Keratinocyte (primary cell): ENCODE data around the gene TGFB1I1. TPM values are rescaled to one million over a fixed set of nuclear protein-coding genes. Genes with fewer than 3 reads are reported as not detected.
A peak's percentile ranks its signal among the peaks of the same experiment; 100 is the strongest.

Experiments used
- DNase-seq: peaks from one replicate; pipeline ENCODE4 v3.0.0-alpha.2; 2011; ENCODE audit warnings: low read depth, missing footprints, low spot score
- FAIRE-seq: peaks from 2 replicates; lab custom pipeline; 2011; peaks lifted over from hg19 to GRCh38; lab: Jason Lieb, UNC
- H2AFZ ChIP-seq: 2 replicates; pipeline ENCODE4 v1.6.0; 2012; ENCODE audit warnings: low read length, control low read depth, inconsistent platforms; ENCODE audit not compliant: control insufficient read depth
- H3K27ac ChIP-seq: 2 replicates; pipeline ENCODE4 v1.5.1; 2011; ENCODE audit warnings: low read length; ENCODE audit not compliant: control insufficient read depth, insufficient read depth
- H3K27me3 ChIP-seq: 3 replicates; pipeline ENCODE4 v1.6.0; 2011; ENCODE audit warnings: low read length; ENCODE audit not compliant: control insufficient read depth, insufficient read depth; ENCODE audit errors: extremely low read depth
- H3K36me3 ChIP-seq, 2 experiments: 2 replicates in 1 of 2; 3 replicates in 1 of 2; pipeline ENCODE4 v1.5.1; 2011; ENCODE audit warnings: low read length in 2 of 2, mild to moderate bottlenecking in 1 of 2; ENCODE audit not compliant: control insufficient read depth in 2 of 2, insufficient read depth in 2 of 2; ENCODE audit errors: extremely low read depth in 1 of 2
- H3K4me1 ChIP-seq: 3 replicates; pipeline ENCODE4 v1.5.1; 2011; ENCODE audit warnings: low read length; ENCODE audit not compliant: control insufficient read depth, insufficient read depth; ENCODE audit errors: extremely low read depth
- H3K4me2 ChIP-seq: 3 replicates; pipeline ENCODE4 v1.6.0; 2011; ENCODE audit warnings: low read depth, low read length; ENCODE audit not compliant: control insufficient read depth, insufficient read depth; ENCODE audit errors: extremely low read depth
- H3K4me3 ChIP-seq, 3 experiments: fragments of 200-600 bp in 1 of 3; sonication (generic) in 1 of 3; 2 replicates in 2 of 3; 3 replicates in 1 of 3; pipeline ENCODE4 v1.5.1; 2011 to 2016; ENCODE audit warnings: low read length in 3 of 3, mild to moderate bottlenecking in 3 of 3, control low read depth in 2 of 3, inconsistent platforms in 1 of 3, low read depth in 1 of 3, mixed read lengths in 1 of 3, mixed run types in 1 of 3, moderate library complexity in 1 of 3; ENCODE audit not compliant: control insufficient read depth in 2 of 3, insufficient read depth in 2 of 3; ENCODE audit errors: extremely low read depth in 1 of 3
- H3K79me2 ChIP-seq: 2 replicates; pipeline ENCODE4 v1.6.0; 2012; ENCODE audit warnings: low read length; ENCODE audit not compliant: control insufficient read depth, insufficient read depth
- H3K9ac ChIP-seq: 3 replicates; pipeline ENCODE4 v1.6.0; 2011; ENCODE audit warnings: low read length; ENCODE audit not compliant: control insufficient read depth, insufficient read depth; ENCODE audit errors: extremely low read depth
- H3K9me1 ChIP-seq: 3 replicates; pipeline ENCODE4 v1.6.0; 2011; ENCODE audit warnings: low read length; ENCODE audit not compliant: control insufficient read depth, insufficient read depth; ENCODE audit errors: extremely low read depth
- H3K9me3 ChIP-seq: 2 replicates; pipeline ENCODE4 v1.5.1; 2012; ENCODE audit warnings: low read depth, low read length; ENCODE audit not compliant: control insufficient read depth
- H4K20me1 ChIP-seq: 3 replicates; pipeline ENCODE4 v1.6.0; 2011; ENCODE audit warnings: low read length; ENCODE audit not compliant: control insufficient read depth, insufficient read depth; ENCODE audit errors: extremely low read depth
- CTCF ChIP-seq, 3 experiments: IDR thresholded peaks in 1 of 3; conservative IDR thresholded peaks in 1 of 3; optimal IDR thresholded peaks in 1 of 3; 2 replicates in 2 of 3; 3 replicates in 1 of 3; pipeline versions ENCODE3 to v1.5.1; 2011; ENCODE audit warnings: low read length in 3 of 3, mild to moderate bottlenecking in 3 of 3, moderate library complexity in 2 of 3, control low read depth in 1 of 3, inconsistent platforms in 1 of 3; ENCODE audit not compliant: insufficient read depth in 2 of 3; ENCODE audit errors: extremely low read depth in 1 of 3
- EZH2 ChIP-seq: IDR thresholded peaks from one replicate; pipeline ENCODE4 v1.6.1; 2012; ENCODE audit warnings: inconsistent platforms, mild to moderate bottlenecking, low read length, moderate library complexity
- dilution Hi-C: fragments of 300-500 bp; cut with MboI; formaldehyde crosslinking; loops from one replicate; pipeline ENCODE4 v1.7.0; 2020; ENCODE audit warnings: low sequenced_read_pairs; ENCODE audit not compliant: extremely low pct_ligation_motif_present
- polyA plus RNA-seq, 5 experiments: library from polyadenylated mRNA; depleted of rRNA in 3 of 5; stranded (reverse) in 3 of 5; stranded (forward) in 1 of 5; unstranded in 1 of 5; fragments of >200 nt; gene quantifications; 1 replicate in 1 of 5; 2 replicates in 3 of 5; 3 replicates in 1 of 5; pipeline versions ENCODE4 v1.2.1 to v1.2.3, GENCODE V29; 2011 to 2012; ENCODE audit warnings: missing spikeins in 2 of 5, low read depth in 1 of 5, low replicate concordance in 1 of 5

The TGFB1I1 gene
- polyA plus RNA-seq, 1 donor (not counting 4 experiments of a cell fraction or from before 2014, with no cell fraction given) = 3.7 TPM

GRCh38 chr16:31487071-31487719 is 15.2 kb downstream of the TGFB1I1 start:
- Histone ChIP-seq H3K36me3 (peaks cover 0 to 4% of the 10 kb centered on the region in 2 experiments), H3K9ac (no peak overlapping the region), H3K4me3 (peak overlapping the region; percentile 49 to 74 (median 72)), H3K27ac (no peak overlapping the region), H3K9me3 (no peaks in the 10 kb centered on the region), H3K4me2 (peak overlapping the region; percentile 91), H3K9me1 (no peaks in the 10 kb centered on the region), H2AFZ (peak overlapping the region; percentile 91), H3K27me3 (peaks cover 16% of the 10 kb centered on the region), H3K4me1 (peaks cover 14% of the 10 kb centered on the region), H4K20me1 (no peaks in the 10 kb centered on the region), H3K79me2 (no peaks in the 10 kb centered on the region)
- dilution Hi-C loops = no loop called here
- FAIRE-seq = no peak
- no peak for DNase-seq
- TF ChIP-seq CTCF (optimal IDR thresholded peaks at IDR 0.05 in 1 of 3, IDR thresholded peaks at IDR 0.05 in 1 of 3, conservative IDR thresholded peaks at IDR 0.05 in 1 of 3; ENCODE audit: extremely low read depth in 1 of 3, insufficient read depth in 2 of 3, low read length in 3 of 3) (no peak), EZH2 (peak; percentile 22)

- Histone ChIP-seq H3K4me1 (peaks cover 14% of the 10 kb centered on the region), H4K20me1 (no peaks in the 10 kb centered on the region), H3K9me3 (no peaks in the 10 kb centered on the region), H3K27ac (no peak overlapping the region), H3K27me3 (peaks cover 16% of the 10 kb centered on the region), H3K4me2 (peak overlapping the region; percentile 91), H3K9ac (no peak overlapping the region), H3K79me2 (no peaks in the 10 kb centered on the region), H3K4me3 (peak overlapping the region; percentile 49 to 74 (median 72)), H3K9me1 (no peaks in the 10 kb centered on the region), H3K36me3 (peaks cover 0 to 4% of the 10 kb centered on the region in 2 experiments), H2AFZ (peak overlapping the region; percentile 91)
- DNase-seq (no peak), FAIRE-seq (peak; percentile 76)
- dilution Hi-C loops = no loop called here
- TF ChIP-seq CTCF (optimal IDR thresholded peaks at IDR 0.05 in 1 of 3, IDR thresholded peaks at IDR 0.05 in 1 of 3, conservative IDR thresholded peaks at IDR 0.05 in 1 of 3; ENCODE audit: extremely low read depth in 1 of 3, insufficient read depth in 2 of 3, low read length in 3 of 3) (no peak), EZH2 (no peak)
Observed at GRCh38 chr16:31487720-31488467, 15.9 kb downstream of the TGFB1I1 start.
